CD4-positive, alpha-beta T cell (primary cell): Measurements from ENCODE around the gene HEPHL1. TPM values are rescaled to one million over a fixed set of nuclear protein-coding genes. Genes with fewer than 3 reads are reported as not detected.

Source experiments
- ATAC-seq: fragments of 200-7000 bp; cut with Tn5 transposase; one replicate; pipeline ENCODE4 v1.10.0; 2022; ENCODE audit warnings: mild to moderate bottlenecking; ENCODE audit not compliant: poor library complexity
- CTCF ChIA-PET: fragments of 350-600 bp; sonication (Branson Sonifier 250); formaldehyde crosslinking; loops from one replicate; lab custom pipeline; 2021; ENCODE audit warnings: antibody characterized with exemption, inconsistent platforms; lab: Charles Lee
- POLR2A ChIA-PET: fragments of 350-600 bp; sonication (Branson Sonifier 250); formaldehyde crosslinking; loops from one replicate; lab custom pipeline; 2021; ENCODE audit warnings: antibody characterized with exemption, inconsistent platforms; lab: Charles Lee
- DNase-seq, 14 experiments: peaks; one replicate each; pipeline ENCODE4 v3.0.0-alpha.2; 2013 to 2020; ENCODE audit warnings: mixed read lengths in 2 of 14
- H3K27ac ChIP-seq, 2 donors: one replicate each; pipeline versions ENCODE4 v1.5.1 to v1.7.0; 2013; ENCODE audit warnings: low read length in 2 of 2, low read depth in 1 of 2, mild to moderate bottlenecking in 1 of 2
- H3K27me3 ChIP-seq, 2 experiments: 1 replicate in 1 of 2; 2 replicates in 1 of 2; pipeline versions ENCODE4 v1.6.1 to v1.7.0; 2013; ENCODE audit warnings: low read length in 2 of 2, control low read depth in 1 of 2, mild to moderate bottlenecking in 1 of 2, moderate library complexity in 1 of 2; ENCODE audit not compliant: insufficient read depth in 2 of 2, control insufficient read depth in 1 of 2
- H3K36me3 ChIP-seq: one replicate; pipeline ENCODE4 v1.6.1; 2013; ENCODE audit warnings: low read length, control low read depth; ENCODE audit not compliant: insufficient read depth
- H3K4me1 ChIP-seq: one replicate; pipeline ENCODE4 v1.6.1; 2013; ENCODE audit warnings: low read length, control low read depth; ENCODE audit not compliant: insufficient read depth
- H3K4me3 ChIP-seq: one replicate; pipeline ENCODE4 v1.5.1; 2013; ENCODE audit warnings: mild to moderate bottlenecking, low read length, moderate library complexity
- H3K9me3 ChIP-seq, 2 experiments: 1 replicate in 1 of 2; 2 replicates in 1 of 2; pipeline versions ENCODE4 v1.6.1 to v1.7.0; 2013; ENCODE audit warnings: low read length in 2 of 2, mild to moderate bottlenecking in 2 of 2, control low read depth in 1 of 2, moderate library complexity in 1 of 2; ENCODE audit not compliant: control insufficient read depth in 1 of 2, insufficient read depth in 1 of 2
- H3K27ac Mint-ChIP-seq: one replicate; pipeline ENCODE4 v1.8.0; 2020; ENCODE audit warnings: mixed read lengths
- H3K27me3 Mint-ChIP-seq: one replicate; pipeline ENCODE4 v1.8.0; 2021; ENCODE audit warnings: mixed read lengths
- H3K36me3 Mint-ChIP-seq: one replicate; pipeline ENCODE4 v1.8.0; 2021; ENCODE audit warnings: low read depth, mixed read lengths
- H3K4me1 Mint-ChIP-seq: one replicate; pipeline ENCODE4 v1.8.0; 2021; ENCODE audit warnings: low read depth, mixed read lengths
- H3K4me3 Mint-ChIP-seq: one replicate; pipeline ENCODE4 v1.8.0; 2020; ENCODE audit warnings: mild to moderate bottlenecking, mixed read lengths
- H3K9me3 Mint-ChIP-seq: one replicate; pipeline ENCODE4 v1.8.0; 2020; ENCODE audit warnings: mixed read lengths
- CTCF ChIP-seq: fragments of 200-600 bp; IDR thresholded peaks from one replicate; pipeline ENCODE4 v1.8.0; 2022; ENCODE audit warnings: antibody characterized with exemption, mild to moderate bottlenecking
- intact Hi-C, 2 experiments: fragments of 100-400 bp; cut with DNase I in 1 of 2; cut with micrococcal nuclease in 1 of 2; formaldehyde crosslinking; loops; one replicate each; pipeline versions ENCODE4 v1.15.1 to v1.9.0; 2023 to 2025; cut with DNase I, micrococcal nuclease
- total RNA-seq, 174 experiments: library from RNA in 2 of 174; stranded (reverse) in 2 of 174; gene quantifications; one replicate each; pipeline ENCODE4 v1.2.3 and lab custom pipeline; 2021 to 2026

Gene HEPHL1
- total RNA-seq, 2 experiments from 2014 or later: not detected

- Histone ChIP-seq H3K4me3 (no peak overlapping the region), H3K36me3 (no peaks in the 10 kb centered on the region), H3K9me3 (peaks cover 0 to 7% of the 10 kb centered on the region in 2 experiments), H3K4me1 (peaks cover 8% of the 10 kb centered on the region), H3K27ac (no peak overlapping the region), H3K27me3 (no peaks in the 10 kb centered on the region)
- Mint-ChIP-seq H3K27ac (no peak overlapping the region), H3K9me3 (peaks cover 1% of the 10 kb centered on the region), H3K4me3 (no peak overlapping the region), H3K36me3 (no peaks in the 10 kb centered on the region), H3K4me1 (peaks cover 69% of the 10 kb centered on the region), H3K27me3 (no peaks in the 10 kb centered on the region)
- ATAC-seq: no peak
- CTCF ChIA-PET: no interaction called here
- DNase-seq: no peak
- intact Hi-C loops: no loop called here
- POLR2A ChIA-PET: no interaction called here
- no peak for TF ChIP-seq CTCF
Measured at GRCh38 chr11:94141511-94142307, 120.6 kb downstream of the HEPHL1 start.

- Histone ChIP-seq H3K27ac (no peak overlapping the region), H3K4me3 (no peak overlapping the region), H3K36me3 (no peaks in the 10 kb centered on the region), H3K27me3 (no peaks in the 10 kb centered on the region), H3K4me1 (peaks cover 8% of the 10 kb centered on the region), H3K9me3 (no peaks in the 10 kb centered on the region)
- ChIA-PET POLR2A (no interaction called here), CTCF (no interaction called here)
- no peak overlapping the region for H3K4me3 Mint-ChIP-seq
- no peak for TF ChIP-seq CTCF
- H3K9me3 Mint-ChIP-seq: no peaks in the 10 kb centered on the region
- no peak for ATAC-seq
- no peak for DNase-seq
- no peaks in the 10 kb centered on the region for H3K27me3 Mint-ChIP-seq
- H3K4me1 Mint-ChIP-seq: peaks cover 75% of the 10 kb centered on the region
- no peak overlapping the region for H3K27ac Mint-ChIP-seq
- intact Hi-C loops: no loop called here
- no peaks in the 10 kb centered on the region for H3K36me3 Mint-ChIP-seq
Measured at GRCh38 chr11:94142308-94143281, 121.4 kb downstream of the HEPHL1 start.

GRCh38 chr11:94144216-94144615 is 123.1 kb downstream of the HEPHL1 start:
- Mint-ChIP-seq H3K36me3 (no peaks in the 10 kb centered on the region), H3K4me1 (peaks cover 78% of the 10 kb centered on the region), H3K9me3 (no peaks in the 10 kb centered on the region), H3K27ac (no peak overlapping the region), H3K4me3 (no peak overlapping the region), H3K27me3 (no peaks in the 10 kb centered on the region)
- POLR2A ChIA-PET: interaction anchor here (1.7 kb wide), 1 partner anchor 15 kb away, joined by 5 read pairs; the partner anchor contains the start of gene PANX1
- no peak overlapping the region for H3K4me3 ChIP-seq
- no peak overlapping the region for H3K27ac ChIP-seq
- no peaks in the 10 kb centered on the region for H3K9me3 ChIP-seq
- ATAC-seq: no peak
- CTCF ChIA-PET: no interaction called here
- no peaks in the 10 kb centered on the region for H3K27me3 ChIP-seq
- TF ChIP-seq CTCF: no peak
- peaks cover 11% of the 10 kb centered on the region for H3K4me1 ChIP-seq
- DNase-seq: no peak
- H3K36me3 ChIP-seq: no peaks in the 10 kb centered on the region
- intact Hi-C loops: no loop called here
